K562 (cell line): ENCODE data around the gene ATP6V0D1. TPM values are rescaled to one million over a fixed set of nuclear protein-coding genes. Genes with fewer than 3 reads are reported as not detected.
A peak's percentile ranks its signal among the peaks of the same experiment; 100 is the strongest.

Experiments used
- ATAC-seq: fragments of 200-7000 bp; cut with Tn5 transposase; 3 replicates; pipeline ENCODE4 v1.9.1; 2020; ENCODE audit warnings: moderate library complexity
- BruUV-seq: library from RNA; stranded (reverse); fragments of 400-500 nt; replicated peaks from 2 replicates; lab custom pipeline; 2021; lab: Mats Ljungman, UMichigan
- CTCF ChIA-PET: fragments of 300-600 bp; formaldehyde crosslinking; extraction: SDS; loops from one replicate; lab custom pipeline; 2021; ENCODE audit warnings: low intra/inter-chr PET ratio; lab: Yijun Ruan, JAX
- POLR2A ChIA-PET: fragments of 300-600, 350-650 bp; sonication (Branson Sonifier 250); formaldehyde crosslinking; extraction: SDS; loops from one replicate; lab custom pipeline; 2021; ENCODE audit warnings: antibody characterized with exemption, inconsistent platforms; lab: Yijun Ruan, JAX
- DNase-seq, 4 experiments: peaks; one replicate each; pipeline versions ENCODE4 v3.0.0 to v3.0.0-alpha.2; 2011 to 2018; ENCODE audit warnings: low spot score in 3 of 4, mixed read lengths in 3 of 4; ENCODE audit errors: extremely low read depth in 1 of 4
- FAIRE-seq: peaks from 2 replicates; lab custom pipeline; 2011; peaks lifted over from hg19 to GRCh38; lab: Jason Lieb, UNC
- H2AFZ ChIP-seq: 2 replicates; pipeline ENCODE4 v1.6.0; 2011; ENCODE audit warnings: low read depth, low read length, control low read depth, inconsistent platforms
- H3K27ac ChIP-seq: fragments of 200-600 bp; 3 replicates; pipeline ENCODE4 v1.8.0; 2011; ENCODE audit warnings: low read depth, mild to moderate bottlenecking, control low read depth, inconsistent platforms, low read length, moderate library complexity, mixed read lengths; ENCODE audit errors: extremely low read depth
- H3K27me3 ChIP-seq, 2 experiments: fragments of 300-600 bp in 1 of 2; 2 replicates in 1 of 2; 3 replicates in 1 of 2; pipeline versions ENCODE4 v1.6.0 to v1.8.0; 2011; ENCODE audit warnings: inconsistent platforms in 2 of 2, low read length in 2 of 2, mild to moderate bottlenecking in 1 of 2, mixed read lengths in 1 of 2, moderate library complexity in 1 of 2; ENCODE audit not compliant: control insufficient read depth in 2 of 2, insufficient read depth in 2 of 2
- H3K36me3 ChIP-seq: fragments of 300-600 bp; 3 replicates; pipeline ENCODE4 v1.8.0; 2011; ENCODE audit warnings: mild to moderate bottlenecking, low read length, inconsistent platforms; ENCODE audit not compliant: control insufficient read depth, insufficient read depth
- H3K4me1 ChIP-seq, 2 experiments: fragments of 200-600 bp in 1 of 2; replicated peaks in 1 of 2; 2 replicates in 1 of 2; 3 replicates in 1 of 2; pipeline versions ENCODE4 v1.5.1 to v1.8.0; 2011; ENCODE audit warnings: inconsistent platforms in 2 of 2, low read length in 2 of 2, mild to moderate bottlenecking in 1 of 2, mixed read lengths in 1 of 2, moderate library complexity in 1 of 2; ENCODE audit not compliant: control insufficient read depth in 2 of 2, insufficient read depth in 2 of 2
- H3K4me2 ChIP-seq: 2 replicates; pipeline ENCODE4 v1.6.1; 2011; ENCODE audit warnings: low read length, control low read depth, inconsistent platforms, mixed read lengths; ENCODE audit not compliant: insufficient read depth
- H3K4me3 ChIP-seq: fragments of 200-600 bp; sonication (generic), shearing (Covaris generic); 2 replicates; pipeline ENCODE4 v1.5.1; 2016; ENCODE audit warnings: control low read depth, inconsistent platforms
- H3K79me2 ChIP-seq: fragments of 200-600 bp; 3 replicates; pipeline ENCODE4 v1.8.0; 2011; ENCODE audit warnings: low read length, inconsistent platforms; ENCODE audit not compliant: control insufficient read depth, insufficient read depth
- H3K9ac ChIP-seq, 2 experiments: 2 replicates each; pipeline versions ENCODE4 v1.6.0 to v1.6.1; 2011; ENCODE audit warnings: low read depth in 2 of 2, low read length in 2 of 2, control low read depth in 1 of 2, inconsistent platforms in 1 of 2, mild to moderate bottlenecking in 1 of 2, mixed read lengths in 1 of 2; ENCODE audit not compliant: insufficient read depth in 1 of 2
- H3K9me1 ChIP-seq: one replicate; pipeline ENCODE4 v1.6.0; 2011; ENCODE audit warnings: inconsistent platforms, mild to moderate bottlenecking, low read length, moderate library complexity; ENCODE audit not compliant: control insufficient read depth, insufficient read depth
- H3K9me3 ChIP-seq: replicated peaks from 2 replicates; pipeline ENCODE4 v1.5.1; 2011; ENCODE audit warnings: low read depth, low read length, inconsistent platforms; ENCODE audit not compliant: control insufficient read depth, insufficient read depth
- H4K20me1 ChIP-seq: replicated peaks from 2 replicates; pipeline ENCODE4 v1.6.1; 2011; ENCODE audit warnings: low read length, inconsistent platforms, mixed read lengths; ENCODE audit not compliant: control insufficient read depth, insufficient read depth
- CEBPB ChIP-seq: fragments of 450-650 bp; IDR thresholded peaks from 2 replicates; pipeline ENCODE4 v1.6.1; 2016; ENCODE audit warnings: missing genetic modification characterization, missing compliant biosample characterization
- HES1 ChIP-seq: fragments of 450-650 bp; IDR thresholded peaks from 2 replicates; pipeline ENCODE4 v1.6.1; 2016; ENCODE audit warnings: low read depth, mild to moderate bottlenecking, moderate library complexity
- WGBS: fragments of 100-300 bp; shearing (Covaris generic); methylation state at CpG from one replicate; pipeline ENCODE4 v1.1.6; 2016; ENCODE audit warnings: low coverage, mixed read lengths; ENCODE audit not compliant: insufficient coverage; ENCODE audit errors: missing lambda C conversion rate; 5-methylcytosine and 5-hydroxymethylcytosine counted together
- in situ Hi-C: fragments of 300-500 bp; cut with MboI; formaldehyde crosslinking; loops from 4 replicates; pipeline ENCODE4 v1.15.0; 2018; ENCODE audit warnings: inconsistent platforms, mixed read lengths
- intact Hi-C: fragments of 100-400 bp; cut with micrococcal nuclease; formaldehyde crosslinking; loops from 2 replicates; pipeline ENCODE4 v1.14.2; 2022
- polyA plus RNA-seq, 8 experiments: library from polyadenylated mRNA; depleted of rRNA in 4 of 8; stranded (reverse) in 5 of 8; unstranded in 3 of 8; fragments of >200 nt; fragmentation: Nextera tagmentation in 2 of 8; fragmentation: Illumina TruSeq in 1 of 8; extraction: Ambion mirVana in 2 of 8; extraction: Trizol in 1 of 8; gene quantifications; 2 replicates each; pipeline versions ENCODE4 v1.2.1 to v1.2.3, GENCODE V29; 2011 to 2014; ENCODE audit warnings: inconsistent platforms in 1 of 8, missing spikeins in 1 of 8
- total RNA-seq, 7 experiments: library from RNA; depleted of rRNA in 6 of 7; stranded (reverse); fragments of >200 nt in 6 of 7; fragmentation: Illumina TruSeq in 2 of 7; extraction: Trizol in 2 of 7; gene quantifications; 2 replicates each; pipeline versions ENCODE4 v1.2.1 to v1.2.3, GENCODE V29; 2011 to 2021; ENCODE audit warnings: low replicate concordance in 1 of 7

ATP6V0D1 gene
- total and polyA plus RNA-seq, 9 of the 15 experiments (the other 6 are each of a cell fraction or from before 2014, with no cell fraction given): 23.2 to 69.7 (median 45.6) TPM

GRCh38 chr16:67423611-67424260 lies 57.2 kb downstream of the ATP6V0D1 start:
- ATAC-seq: no peak
- Histone ChIP-seq H3K79me2 (no peaks in the 10 kb centered on the region), H3K36me3 (no peaks in the 10 kb centered on the region)
- no peak for TF ChIP-seq HES1
- TF ChIP-seq CEBPB (tag): peak; percentile 50; the same call in 1 of the 2 replicates
- TF ChIP-seq, all 486 proteins: peak for 1
- no peak overlapping the region for H3K4me3 ChIP-seq
- H4K20me1 ChIP-seq: peaks cover 5% of the 10 kb centered on the region
- H3K9me1 ChIP-seq: no peaks in the 10 kb centered on the region
- H2AFZ ChIP-seq: peak overlapping the region; percentile 36; the same call in 1 of the 2 replicates
- no peak for DNase-seq
- 10% methylated on average over 9 of the region's 9 CpGs for WGBS
- H3K27me3 ChIP-seq: peaks cover 5 to 15% of the 10 kb centered on the region in 2 experiments; a peak in 3 of 5 replicates
- no peak overlapping the region for H3K27ac ChIP-seq
- H3K9me3 ChIP-seq: no peaks in the 10 kb centered on the region
- BruUV-seq: no TSS peak
- no peak overlapping the region for H3K9ac ChIP-seq
- POLR2A ChIA-PET: interaction anchor here (0.5 to 0.8 kb wide), 4 partner anchors 62 to 137 kb away, joined by 3 to 4 read pairs (median 3); no protein-coding TSS in a partner anchor
- FAIRE-seq: no peak
- H3K4me2 ChIP-seq: no peak overlapping the region
- H3K4me1 ChIP-seq: peaks cover 0 to 2% of the 10 kb centered on the region in 2 experiments; a peak in 2 of 5 replicates
- intact Hi-C loops (loop anchor here (10.0 kb wide), 1 partner anchor 91 kb away; no protein-coding TSS in a partner anchor), in situ Hi-C loops (loop anchor here (25.0 kb wide), 1 partner anchor 461 kb away; the partner anchor contains the start of gene CES3)
- CTCF ChIA-PET: no interaction called here
